ENCODE results near the gene PBX4. TPM values are rescaled to one million over a fixed set of nuclear protein-coding genes. Genes with fewer than 3 reads are reported as not detected.
A peak's percentile ranks its signal among the peaks of the same experiment; 100 is the strongest.

Gene PBX4
- total and polyA plus RNA-seq, 4 donors: 2.2 to 8.3 (median 6.8) TPM

DNA sequence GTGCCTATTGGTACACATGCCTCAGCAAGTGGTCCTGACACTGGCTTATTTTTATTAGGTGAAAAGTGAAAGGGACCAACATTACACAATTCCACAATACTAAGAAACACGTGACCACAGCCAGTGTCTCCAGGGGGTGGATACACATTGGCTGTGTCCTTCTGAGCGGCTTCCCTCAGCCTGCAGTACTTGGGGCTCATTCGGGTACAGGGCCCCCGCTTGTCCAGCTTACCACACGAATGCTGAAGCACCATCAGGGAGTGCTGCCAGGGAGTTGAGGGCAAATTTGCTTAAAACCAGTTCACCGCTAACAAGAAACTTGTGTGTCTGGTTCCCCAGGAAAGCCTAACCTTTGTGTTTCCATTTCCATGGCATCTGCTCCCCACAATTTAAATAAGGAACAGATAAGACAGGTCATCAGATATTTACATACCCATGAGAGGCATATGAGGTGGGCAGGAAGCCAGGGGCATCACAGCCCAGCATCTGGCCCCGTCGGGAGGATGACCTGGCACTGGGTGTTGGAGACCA is 23.3 kb downstream of the PBX4 start:
- TF ChIP-seq, protein P1, sequence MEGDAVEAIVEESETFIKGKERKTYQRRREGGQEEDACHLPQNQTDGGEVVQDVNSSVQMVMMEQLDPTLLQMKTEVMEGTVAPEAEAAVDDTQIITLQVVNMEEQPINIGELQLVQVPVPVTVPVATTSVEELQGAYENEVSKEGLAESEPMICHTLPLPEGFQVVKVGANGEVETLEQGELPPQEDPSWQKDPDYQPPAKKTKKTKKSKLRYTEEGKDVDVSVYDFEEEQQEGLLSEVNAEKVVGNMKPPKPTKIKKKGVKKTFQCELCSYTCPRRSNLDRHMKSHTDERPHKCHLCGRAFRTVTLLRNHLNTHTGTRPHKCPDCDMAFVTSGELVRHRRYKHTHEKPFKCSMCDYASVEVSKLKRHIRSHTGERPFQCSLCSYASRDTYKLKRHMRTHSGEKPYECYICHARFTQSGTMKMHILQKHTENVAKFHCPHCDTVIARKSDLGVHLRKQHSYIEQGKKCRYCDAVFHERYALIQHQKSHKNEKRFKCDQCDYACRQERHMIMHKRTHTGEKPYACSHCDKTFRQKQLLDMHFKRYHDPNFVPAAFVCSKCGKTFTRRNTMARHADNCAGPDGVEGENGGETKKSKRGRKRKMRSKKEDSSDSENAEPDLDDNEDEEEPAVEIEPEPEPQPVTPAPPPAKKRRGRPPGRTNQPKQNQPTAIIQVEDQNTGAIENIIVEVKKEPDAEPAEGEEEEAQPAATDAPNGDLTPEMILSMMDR (IDR thresholded peaks at IDR 0.05; ENCODE audit: control extremely low read depth, extremely low read depth): no peak
- peak; percentile 78 to 86 (median 84) for DNase-seq
- no peak for ATAC-seq (ENCODE audit: insufficient read depth, low FRiP score)
- Histone ChIP-seq H3K27me3 (ENCODE audit: control insufficient read depth in 3 of 3, insufficient read depth in 3 of 3, low read length in 2 of 3) (no peaks in the 10 kb centered on the region), H3K4me1 (ENCODE audit: control insufficient read depth in 5 of 5, insufficient read depth in 5 of 5, low read length in 5 of 5) (peaks cover 0 to 25% (median 12%) of the 10 kb centered on the region in 5 donors), H3K27ac (ENCODE audit: low read depth in 1 of 2, low read length in 1 of 2) (peak overlapping the region in 1 of 2 donors; percentile 73), H3K9me3 (ENCODE audit: control insufficient read depth in 4 of 4, insufficient read depth in 3 of 4, low read length in 3 of 4) (no peaks in the 10 kb centered on the region), H3K4me3 (no peak overlapping the region), H3K36me3 (ENCODE audit: control insufficient read depth in 4 of 4, insufficient read depth in 4 of 4, low read length in 4 of 4) (peaks cover 0 to 2% (median 1%) of the 10 kb centered on the region in 4 donors), H3K9ac (ENCODE audit: insufficient read depth in 1 of 2, low read length in 2 of 2) (no peak overlapping the region)
- 47 to 64% methylated on average over 8 of the region's 8 CpGs for WGBS, 2 donors

DNA sequence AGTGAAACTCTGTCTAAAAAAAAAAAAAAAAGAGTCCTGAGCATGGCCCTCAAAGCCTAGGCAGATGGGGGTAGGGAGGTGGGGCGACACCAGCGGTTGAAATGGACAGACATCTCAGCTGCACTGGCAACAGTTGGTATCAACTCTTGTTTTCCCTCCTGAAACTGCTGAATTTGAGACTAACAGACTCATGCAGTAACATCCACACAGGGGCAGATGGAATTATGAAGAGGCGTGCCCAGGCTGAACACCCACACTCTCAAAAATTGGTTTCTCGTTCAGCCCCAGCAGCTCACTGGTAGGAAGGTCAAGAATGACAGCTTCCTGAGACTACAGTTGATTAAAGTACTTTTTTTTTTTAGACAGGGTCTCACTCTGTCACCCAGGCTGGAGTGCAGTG is 24.1 kb downstream of the PBX4 start:
- Histone ChIP-seq H3K9me3 (ENCODE audit: control insufficient read depth in 4 of 4, insufficient read depth in 3 of 4, low read length in 3 of 4) (no peaks in the 10 kb centered on the region), H3K4me1 (ENCODE audit: control insufficient read depth in 5 of 5, insufficient read depth in 5 of 5, low read length in 5 of 5) (peaks cover 0 to 25% (median 12%) of the 10 kb centered on the region in 5 donors), H3K27me3 (ENCODE audit: control insufficient read depth in 3 of 3, insufficient read depth in 3 of 3, low read length in 2 of 3) (no peaks in the 10 kb centered on the region), H3K4me3 (no peak overlapping the region), H3K9ac (ENCODE audit: insufficient read depth in 1 of 2, low read length in 2 of 2) (no peak overlapping the region), H3K36me3 (ENCODE audit: control insufficient read depth in 4 of 4, insufficient read depth in 4 of 4, low read length in 4 of 4) (peaks cover 0 to 2% (median 1%) of the 10 kb centered on the region in 4 donors), H3K27ac (ENCODE audit: low read depth in 1 of 2, low read length in 1 of 2) (no peak overlapping the region)
- 88% methylated on average over 4 of the region's 4 CpGs for WGBS, 2 donors
- no peak for ATAC-seq (ENCODE audit: insufficient read depth, low FRiP score)
- no peak for DNase-seq
- TF ChIP-seq, protein P1 (IDR thresholded peaks at IDR 0.05; ENCODE audit: control extremely low read depth, extremely low read depth): no peak

DNA sequence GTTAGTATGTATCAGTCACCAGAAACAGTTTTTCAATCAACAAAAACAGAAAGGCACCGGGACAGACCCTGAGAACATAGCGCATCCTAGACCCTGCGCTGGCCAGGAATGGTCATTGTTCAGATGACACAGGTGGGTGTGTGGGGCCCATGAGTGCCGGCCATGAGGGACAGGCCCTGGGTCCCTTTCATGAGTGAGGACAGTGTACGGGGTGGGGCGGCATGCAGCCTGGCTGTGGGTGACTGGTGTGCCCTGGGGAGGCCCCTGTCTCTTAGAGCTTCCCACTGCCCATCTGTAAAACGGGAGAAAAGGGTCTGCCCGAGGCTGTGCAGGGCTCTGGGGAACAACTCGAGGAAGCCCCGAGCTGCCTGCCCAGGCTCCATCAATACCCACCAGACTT is 25.8 kb downstream of the PBX4 start:
- Histone ChIP-seq H3K27me3 (ENCODE audit: control insufficient read depth in 3 of 3, insufficient read depth in 3 of 3, low read length in 2 of 3) (no peaks in the 10 kb centered on the region), H3K4me3 (no peak overlapping the region), H3K36me3 (ENCODE audit: control insufficient read depth in 4 of 4, insufficient read depth in 4 of 4, low read length in 4 of 4) (peaks cover 0 to 2% (median 1%) of the 10 kb centered on the region in 4 donors), H3K9me3 (ENCODE audit: control insufficient read depth in 4 of 4, insufficient read depth in 3 of 4, low read length in 3 of 4) (no peaks in the 10 kb centered on the region), H3K4me1 (ENCODE audit: control insufficient read depth in 5 of 5, insufficient read depth in 5 of 5, low read length in 5 of 5) (peaks cover 0 to 25% (median 12%) of the 10 kb centered on the region in 5 donors), H3K9ac (ENCODE audit: insufficient read depth in 1 of 2, low read length in 2 of 2) (no peak overlapping the region), H3K27ac (ENCODE audit: low read depth in 1 of 2, low read length in 1 of 2) (no peak overlapping the region)
- TF ChIP-seq, protein P1 (IDR thresholded peaks at IDR 0.05; ENCODE audit: control extremely low read depth, extremely low read depth): no peak
- ATAC-seq (ENCODE audit: insufficient read depth, low FRiP score) (no peak), DNase-seq (no peak)
- 88 to 96% methylated on average over 10 of the region's 10 CpGs for WGBS, 2 donors

Measured in lung (tissue), 12 donors.